Measurements from ENCODE around the gene C11orf54.

DNA sequence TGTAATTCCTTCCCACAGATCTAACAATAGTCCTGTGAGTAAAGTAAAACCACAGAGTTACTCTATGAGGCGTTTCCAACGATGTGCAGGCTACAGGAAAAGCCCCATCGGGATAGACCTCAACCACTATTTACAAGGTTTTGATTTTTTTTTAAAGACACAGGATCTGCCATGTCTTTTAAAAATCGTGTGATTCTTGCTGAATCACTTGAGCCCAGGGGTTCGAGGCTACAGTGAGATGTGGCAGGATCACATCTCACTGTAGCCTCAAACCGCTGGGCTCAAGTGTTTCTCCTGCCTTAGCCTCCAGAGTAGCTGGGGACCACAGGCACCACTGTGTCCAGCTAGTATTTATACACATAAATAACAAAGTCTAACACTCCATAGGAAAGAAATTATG, 8.0 kb upstream of the C11orf54 start:
- TF ChIP-seq EZH2 (IDR thresholded peaks at IDR 0.05; ENCODE audit: low read length), result no peak
- TF ChIP-seq, protein P1, sequence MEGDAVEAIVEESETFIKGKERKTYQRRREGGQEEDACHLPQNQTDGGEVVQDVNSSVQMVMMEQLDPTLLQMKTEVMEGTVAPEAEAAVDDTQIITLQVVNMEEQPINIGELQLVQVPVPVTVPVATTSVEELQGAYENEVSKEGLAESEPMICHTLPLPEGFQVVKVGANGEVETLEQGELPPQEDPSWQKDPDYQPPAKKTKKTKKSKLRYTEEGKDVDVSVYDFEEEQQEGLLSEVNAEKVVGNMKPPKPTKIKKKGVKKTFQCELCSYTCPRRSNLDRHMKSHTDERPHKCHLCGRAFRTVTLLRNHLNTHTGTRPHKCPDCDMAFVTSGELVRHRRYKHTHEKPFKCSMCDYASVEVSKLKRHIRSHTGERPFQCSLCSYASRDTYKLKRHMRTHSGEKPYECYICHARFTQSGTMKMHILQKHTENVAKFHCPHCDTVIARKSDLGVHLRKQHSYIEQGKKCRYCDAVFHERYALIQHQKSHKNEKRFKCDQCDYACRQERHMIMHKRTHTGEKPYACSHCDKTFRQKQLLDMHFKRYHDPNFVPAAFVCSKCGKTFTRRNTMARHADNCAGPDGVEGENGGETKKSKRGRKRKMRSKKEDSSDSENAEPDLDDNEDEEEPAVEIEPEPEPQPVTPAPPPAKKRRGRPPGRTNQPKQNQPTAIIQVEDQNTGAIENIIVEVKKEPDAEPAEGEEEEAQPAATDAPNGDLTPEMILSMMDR (optimal IDR thresholded peaks at IDR 0.05 in 1 of 3, IDR thresholded peaks at IDR 0.05 in 1 of 3, conservative IDR thresholded peaks at IDR 0.05 in 1 of 3; ENCODE audit: extremely low read depth in 1 of 3, insufficient read depth in 2 of 3, low read length in 3 of 3), result no peak

Measured in keratinocyte (primary cell).